Esophagus muscularis mucosa (tissue), 3 donors: Measurements from ENCODE around the gene LRATD1.

Experiments
- CTCF ChIP-seq, 3 experiments: fragments of 200-600 bp in 2 of 3; fragments of 450-650 bp in 1 of 3; sonication (generic) in 2 of 3; IDR thresholded peaks; one replicate each; pipeline ENCODE4 v1.5.1; 2017 to 2019; ENCODE audit warnings: antibody characterized with exemption in 3 of 3, mild to moderate bottlenecking in 2 of 3, moderate library complexity in 1 of 3
- EP300 ChIP-seq: sonication (generic); formaldehyde crosslinking; IDR thresholded peaks from one replicate; pipeline ENCODE4 v1.6.1; 2017; ENCODE audit warnings: antibody characterized with exemption

GRCh38 chr2:14614017-14614416, 18.5 kb upstream of the LRATD1 start:
- TF ChIP-seq CTCF (IDR thresholded peaks at IDR 0.05) (no peak), EP300 (no peak)
